Psoas muscle (tissue), 8 donors: ENCODE results near the gene ST6GALNAC2. TPM values are rescaled to one million over a fixed set of nuclear protein-coding genes. Genes with fewer than 3 reads are reported as not detected.

ENCODE experiments used
- ATAC-seq, 4 donors: fragments of 200-7000 bp; cut with Tn5 transposase; one replicate each; pipeline ENCODE4 v1.9.1; 2020; ENCODE audit warnings: moderate library complexity in 3 of 4, mild to moderate bottlenecking in 2 of 4
- DNase-seq, 2 donors: peaks; one replicate each; pipeline ENCODE4 v3.0.0-alpha.2; 2020
- H3K27ac ChIP-seq: fragments of 200-600 bp; one replicate; pipeline ENCODE4 v1.8.0; 2022
- H3K27me3 ChIP-seq, 3 donors: fragments of 200-600 bp in 1 of 3; one replicate each; pipeline versions ENCODE4 v1.6.1 to v1.8.0; 2013 to 2022; ENCODE audit warnings: low read length in 2 of 3, mild to moderate bottlenecking in 2 of 3, moderate library complexity in 1 of 3; ENCODE audit not compliant: insufficient read depth in 3 of 3
- H3K36me3 ChIP-seq, 2 donors: fragments of 200-600 bp in 1 of 2; one replicate each; pipeline versions ENCODE4 v1.6.1 to v1.8.0; 2013 to 2022; ENCODE audit warnings: low read depth in 1 of 2, mild to moderate bottlenecking in 1 of 2, moderate library complexity in 1 of 2; ENCODE audit not compliant: insufficient read depth in 1 of 2
- H3K4me1 ChIP-seq: fragments of 200-600 bp; one replicate; pipeline ENCODE4 v1.8.0; 2022
- H3K4me3 ChIP-seq: fragments of 200-600 bp; one replicate; pipeline ENCODE4 v1.8.0; 2022; ENCODE audit warnings: mild to moderate bottlenecking
- H3K9me3 ChIP-seq: fragments of 200-600 bp; one replicate; pipeline ENCODE4 v1.8.0; 2022
- WGBS, 3 donors: extraction: QIAGEN DNeasy Blood & Tissue Kit; methylation state at CpG; one replicate each; pipeline versions ENCODE4 v1.1.6 to v1.1.7; 2013; 5-methylcytosine and 5-hydroxymethylcytosine counted together
- intact Hi-C, 2 donors: fragments of 100-400 bp; cut with DNase I; formaldehyde crosslinking; loops; one replicate each; pipeline versions ENCODE4 v1.11.0 to v1.14.2; 2022
- polyA plus RNA-seq, 3 donors: library from polyadenylated mRNA; stranded (reverse); fragments of 200-250 nt; gene quantifications; one replicate each; pipeline ENCODE4 v1.2.3, GENCODE V29; 2013
- total RNA-seq, 4 donors: library from RNA; stranded (reverse); fragmentation: NEBNext Ultra II Directional in 2 of 4; extraction: Animal tissue kit (Norgen Biotek cat#: 25700) in 2 of 4; gene quantifications; one replicate each; pipeline versions ENCODE4 v1.2.1 to v1.2.4, GENCODE V29; 2021 to 2023
- TF ChIP-seq, protein P1 (sequence below): fragments of 200-600 bp; IDR thresholded peaks from one replicate; pipeline ENCODE4 v1.8.0; 2022; ENCODE audit warnings: antibody characterized with exemption
- donor health status: healthy with polysubstance abuse.
- donor health status: DM: no; HTN: no; CAD: no; lungs with moderate emphysema.
- donor health status: Bipolar disorder and iron deficiency.
- donor health status: healthy.
- donor health status: DM: yes; HTN: yes; CAD: no.
- donor health status: DM: no; HTN: no; CAD: no.
- donor health status: DM: no; HTN: no; CAD: no.
- donor health status: DM: yes; HTN: yes; CAD: no.

Gene ST6GALNAC2
- total and polyA plus RNA-seq, 7 donors, result 1.2 to 17.8 (median 8.7) TPM

DNA sequence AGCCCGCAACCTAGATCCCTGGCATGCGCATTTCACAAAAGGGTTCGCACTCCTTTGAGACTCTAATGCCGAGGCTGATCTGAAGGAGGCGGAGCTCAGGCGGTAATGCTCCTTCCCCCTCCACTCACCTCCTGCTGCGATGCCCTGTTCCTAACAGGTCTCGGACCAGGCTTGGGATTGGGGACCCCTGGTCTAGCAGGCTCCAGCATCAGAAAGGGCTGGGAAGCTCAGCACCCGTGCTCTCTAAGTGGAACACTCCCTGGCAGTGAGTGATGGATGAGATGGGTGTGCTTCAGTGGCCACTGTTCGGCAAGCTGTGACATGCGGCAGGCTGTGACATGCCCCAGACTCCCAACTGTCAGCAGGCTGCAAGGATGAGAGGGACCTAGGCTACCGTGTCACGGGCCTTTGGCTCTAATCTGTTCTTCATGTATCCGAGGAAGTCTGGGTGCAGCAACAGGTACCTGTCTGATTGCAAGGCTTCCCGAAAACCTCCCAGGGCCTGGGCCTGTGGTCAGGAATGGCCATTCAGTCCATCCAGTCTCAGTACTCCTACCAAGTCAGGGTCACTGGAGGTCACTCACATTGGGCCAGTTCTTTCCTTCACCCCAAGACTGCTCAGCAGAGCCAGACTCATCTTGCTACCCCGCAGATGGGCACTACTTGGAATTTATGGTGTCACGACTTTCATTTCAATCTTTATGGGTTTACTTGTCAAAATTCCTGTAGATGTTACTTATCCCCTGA, 1.3 kb upstream of the ST6GALNAC2 start:
- intact Hi-C loops, result loop anchor here (1.0 to 5.0 kb wide), 3 partner anchors 35 to 65 kb away; no protein-coding TSS in a partner anchor

DNA sequence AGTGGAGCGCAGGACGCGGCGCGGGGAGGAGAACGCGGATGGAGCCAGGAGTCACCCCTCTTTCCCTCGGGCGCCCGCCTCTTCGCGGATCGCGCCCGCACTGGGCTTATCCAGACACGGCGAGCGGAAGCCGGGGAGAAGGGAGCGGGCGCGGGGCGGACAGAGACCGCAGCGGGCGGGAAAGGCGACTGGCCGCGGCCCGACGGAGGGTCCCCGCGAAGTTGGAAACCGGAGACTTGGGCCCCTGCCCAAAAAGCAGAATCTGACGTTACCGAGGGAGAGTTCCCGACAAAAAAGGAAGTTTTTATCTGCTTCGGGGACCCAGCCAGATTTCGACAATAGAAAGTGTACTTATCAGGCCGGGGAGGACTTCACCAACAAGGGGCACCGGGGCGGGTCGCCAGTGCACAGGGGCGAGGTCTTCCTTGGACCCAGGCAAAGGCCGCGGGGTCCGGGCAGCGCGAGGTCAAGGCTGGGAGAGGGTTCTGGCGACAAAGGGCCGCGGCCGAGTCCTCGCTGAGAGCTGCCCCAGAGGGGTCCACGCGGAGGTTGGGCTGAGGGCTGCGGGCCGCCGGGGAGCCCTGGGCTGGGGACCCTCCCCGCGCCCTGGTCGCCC, 519 bp downstream of the ST6GALNAC2 start:
- intact Hi-C loops, result loop anchor here (2.0 to 5.0 kb wide), 3 partner anchors 24 to 63 kb away; no protein-coding TSS in a partner anchor
- DNase-seq, result peak in 1 of 2 donors; percentile 35
- Histone ChIP-seq H3K4me1 (peaks cover 11% of the 10 kb centered on the region), H3K9me3 (no peaks in the 10 kb centered on the region), H3K27me3 (peaks cover 0 to 6% (median 4%) of the 10 kb centered on the region in 3 donors), H3K27ac (peak overlapping the region; percentile 82), H3K36me3 (no peaks in the 10 kb centered on the region), H3K4me3 (peak overlapping the region; percentile 91)
- TF ChIP-seq, protein P1, sequence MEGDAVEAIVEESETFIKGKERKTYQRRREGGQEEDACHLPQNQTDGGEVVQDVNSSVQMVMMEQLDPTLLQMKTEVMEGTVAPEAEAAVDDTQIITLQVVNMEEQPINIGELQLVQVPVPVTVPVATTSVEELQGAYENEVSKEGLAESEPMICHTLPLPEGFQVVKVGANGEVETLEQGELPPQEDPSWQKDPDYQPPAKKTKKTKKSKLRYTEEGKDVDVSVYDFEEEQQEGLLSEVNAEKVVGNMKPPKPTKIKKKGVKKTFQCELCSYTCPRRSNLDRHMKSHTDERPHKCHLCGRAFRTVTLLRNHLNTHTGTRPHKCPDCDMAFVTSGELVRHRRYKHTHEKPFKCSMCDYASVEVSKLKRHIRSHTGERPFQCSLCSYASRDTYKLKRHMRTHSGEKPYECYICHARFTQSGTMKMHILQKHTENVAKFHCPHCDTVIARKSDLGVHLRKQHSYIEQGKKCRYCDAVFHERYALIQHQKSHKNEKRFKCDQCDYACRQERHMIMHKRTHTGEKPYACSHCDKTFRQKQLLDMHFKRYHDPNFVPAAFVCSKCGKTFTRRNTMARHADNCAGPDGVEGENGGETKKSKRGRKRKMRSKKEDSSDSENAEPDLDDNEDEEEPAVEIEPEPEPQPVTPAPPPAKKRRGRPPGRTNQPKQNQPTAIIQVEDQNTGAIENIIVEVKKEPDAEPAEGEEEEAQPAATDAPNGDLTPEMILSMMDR, result no peak
- 0 to 1% (median 1%) methylated on average over 42 to 62 of the region's 62 CpGs for WGBS, 3 donors
- ATAC-seq, result peak in 3 of 4 donors; percentile 33 to 60 (median 39)

More for the DNA sequence above, 1.3 kb upstream of the ST6GALNAC2 start:
- H3K27me3 ChIP-seq, result peaks cover 0 to 6% (median 4%) of the 10 kb centered on the region in 3 donors
- ATAC-seq (no peak), DNase-seq (no peak)
- no peaks in the 10 kb centered on the region for H3K9me3 ChIP-seq
- no peaks in the 10 kb centered on the region for H3K36me3 ChIP-seq
- H3K4me1 ChIP-seq, result no peaks in the 10 kb centered on the region
- no peak overlapping the region for H3K4me3 ChIP-seq
- H3K27ac ChIP-seq, result no peak overlapping the region
- TF ChIP-seq, protein P1, result no peak
- WGBS, 3 donors, result 52 to 63% (median 52%) methylated on average over 16 to 17 of the region's 17 CpGs

DNA sequence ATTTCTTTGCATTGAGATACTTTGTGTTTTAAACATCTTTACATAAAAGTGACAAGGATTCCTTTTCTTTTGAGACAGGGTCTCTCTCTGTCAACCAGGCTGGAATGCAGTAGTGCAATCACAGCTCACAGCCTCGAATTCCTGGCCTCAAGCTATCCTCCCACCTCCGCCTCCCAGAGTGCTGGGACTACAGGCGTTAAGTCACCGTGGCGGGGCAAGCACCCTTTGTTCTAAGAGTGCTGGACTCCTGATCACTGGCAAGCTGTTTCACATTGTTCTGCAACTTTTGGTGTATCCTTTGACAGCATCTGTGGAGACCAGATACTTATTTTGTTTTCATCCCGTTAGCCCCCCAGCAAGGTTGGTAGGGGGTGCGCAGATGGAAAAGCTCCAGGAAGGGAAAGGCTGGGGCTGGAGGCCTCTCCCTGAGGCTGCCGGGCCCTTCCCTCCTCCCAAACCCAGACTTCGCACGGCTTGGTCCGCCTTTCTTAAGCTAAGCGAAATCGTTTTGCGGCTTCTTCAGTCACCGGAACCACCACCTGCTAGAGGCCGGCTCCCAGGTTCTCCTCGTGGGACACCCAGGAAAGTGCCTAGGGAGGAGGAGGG, 1.1 kb downstream of the ST6GALNAC2 start:
- WGBS, 3 donors, result 31 to 39% (median 32%) methylated on average over 15 to 17 of the region's 17 CpGs
- Histone ChIP-seq H3K36me3 (no peaks in the 10 kb centered on the region), H3K27me3 (peaks cover 0 to 6% (median 4%) of the 10 kb centered on the region in 3 donors), H3K27ac (peak overlapping the region; percentile 82), H3K4me1 (peaks cover 11% of the 10 kb centered on the region), H3K9me3 (no peaks in the 10 kb centered on the region), H3K4me3 (peak overlapping the region; percentile 91)
- DNase-seq (no peak), ATAC-seq (no peak)
- intact Hi-C loops, result loop anchor here (2.0 to 5.0 kb wide), 3 partner anchors 24 to 62 kb away; no protein-coding TSS in a partner anchor
- TF ChIP-seq, protein P1, result no peak

DNA sequence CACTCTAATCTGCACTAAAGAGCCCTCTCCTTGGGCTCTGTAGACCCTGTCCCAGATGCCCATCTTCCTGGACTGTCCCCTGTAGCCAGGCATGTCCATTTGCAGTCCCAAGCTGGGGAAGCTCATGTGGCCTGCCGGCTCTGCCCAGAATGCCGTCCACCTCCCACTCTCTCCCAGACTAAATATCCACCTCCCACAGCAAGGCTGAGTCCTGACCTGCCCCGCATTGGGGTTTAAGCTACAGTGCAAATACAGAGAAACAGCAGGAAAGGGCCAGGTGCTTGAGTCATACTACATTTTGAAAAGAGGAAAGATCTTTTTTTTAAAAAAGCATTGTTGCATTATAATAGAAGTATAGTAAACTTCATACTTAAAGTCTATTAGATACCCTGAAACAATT, 3.0 kb downstream of the ST6GALNAC2 start:
- Histone ChIP-seq H3K36me3 (no peaks in the 10 kb centered on the region), H3K9me3 (no peaks in the 10 kb centered on the region), H3K27me3 (peaks cover 0 to 4% (median 0%) of the 10 kb centered on the region in 3 donors), H3K4me1 (peaks cover 11% of the 10 kb centered on the region), H3K4me3 (no peak overlapping the region), H3K27ac (no peak overlapping the region)
- TF ChIP-seq, protein P1, result no peak
- intact Hi-C loops, result no loop called here
- WGBS, 3 donors, result 15 to 23% (median 20%) methylated on average over 3 of the region's 3 CpGs
- DNase-seq (no peak), ATAC-seq (no peak)
